K562 (cell line): ENCODE measurements around the gene ITPRIP. TPM values are rescaled to one million over a fixed set of nuclear protein-coding genes. Genes with fewer than 3 reads are reported as not detected.

ENCODE experiments used
- C11orf30 ChIP-seq: fragments of 450-650 bp; IDR thresholded peaks from 2 replicates; pipeline ENCODE4 v1.6.1; 2016; ENCODE audit warnings: low read depth, mild to moderate bottlenecking
- CBX2 ChIP-seq: fragments of 200-600 bp; sonication (generic); IDR thresholded peaks from one replicate; pipeline ENCODE4 v1.6.1; 2012; ENCODE audit warnings: mild to moderate bottlenecking, low read length, inconsistent platforms; ENCODE audit not compliant: insufficient read depth, poor library complexity, severe bottlenecking
- CC2D1A ChIP-seq: fragments of 450-650 bp; IDR thresholded peaks from 2 replicates; pipeline ENCODE4 v1.6.1; 2017; ENCODE audit warnings: mild to moderate bottlenecking
- CCAR2 ChIP-seq: fragments of 200-400 bp; formaldehyde crosslinking; IDR thresholded peaks from 2 replicates; pipeline ENCODE4 v1.6.1; 2017; ENCODE audit warnings: mild to moderate bottlenecking, low read depth, low read length
- CREB1 ChIP-seq, 2 experiments: sonication (generic) in 1 of 2; formaldehyde crosslinking in 1 of 2; IDR thresholded peaks; 2 replicates each; pipeline versions ENCODE4 v1.6.1 to v1.8.0; 2012 to 2022; ENCODE audit warnings: inconsistent platforms in 1 of 2, mild to moderate bottlenecking in 1 of 2, missing genetic modification reagents in 1 of 2, moderate library complexity in 1 of 2
- CSDE1 ChIP-seq, 2 experiments: fragments of 450-650 bp; IDR thresholded peaks; 2 replicates each; pipeline ENCODE4 v1.6.1; 2016; ENCODE audit warnings: mild to moderate bottlenecking in 1 of 2
- HMGXB4 ChIP-seq: sonication (generic); formaldehyde crosslinking; IDR thresholded peaks from 2 replicates; pipeline ENCODE4 v1.8.1; 2023; ENCODE audit warnings: mild to moderate bottlenecking, missing genetic modification reagents
- IRF1 ChIP-seq: sonication (generic); formaldehyde crosslinking; IDR thresholded peaks from 2 replicates; pipeline ENCODE4 v1.8.0; 2022; ENCODE audit warnings: missing genetic modification reagents, mild to moderate bottlenecking, borderline replicate concordance
- KDM1A ChIP-seq, 2 experiments: fragments of 450-650 bp; IDR thresholded peaks; 2 replicates each; pipeline ENCODE4 v1.6.1; 2016; ENCODE audit warnings: mild to moderate bottlenecking in 2 of 2
- KDM2B ChIP-seq: fragments of 250-450 bp; sonication (Bioruptor Pico); IDR thresholded peaks from 2 replicates; pipeline ENCODE4 v1.8.0; 2021; ENCODE audit warnings: mild to moderate bottlenecking, moderate library complexity
- MAX ChIP-seq: sonication (generic); formaldehyde crosslinking; IDR thresholded peaks from 2 replicates; pipeline ENCODE4 v1.9.0; 2022; ENCODE audit warnings: mild to moderate bottlenecking, missing genetic modification reagents
- MYNN ChIP-seq, 2 experiments: sonication (generic); formaldehyde crosslinking in 1 of 2; IDR thresholded peaks; 2 replicates each; pipeline versions ENCODE4 v1.5.0 to v1.6.1; 2016 to 2020; ENCODE audit warnings: antibody characterized with exemption in 1 of 2, missing genetic modification reagents in 1 of 2
- NR2C1 ChIP-seq, 2 experiments: fragments of 450-650 bp; IDR thresholded peaks; 2 replicates each; pipeline ENCODE4 v1.6.1; 2017; ENCODE audit warnings: mild to moderate bottlenecking in 2 of 2, antibody characterized with exemption in 1 of 2, inconsistent platforms in 1 of 2, missing compliant biosample characterization in 1 of 2, missing genetic modification characterization in 1 of 2
- PBX2 ChIP-seq, 2 experiments: IDR thresholded peaks in 1 of 2; conservative IDR thresholded peaks in 1 of 2; 2 replicates each; pipeline ENCODE4 v1.6.1; 2016; ENCODE audit warnings: low read depth in 2 of 2, mild to moderate bottlenecking in 1 of 2, missing compliant biosample characterization in 1 of 2, missing genetic modification characterization in 1 of 2, moderate library complexity in 1 of 2
- TAF9B ChIP-seq: fragments of 450-650 bp; IDR thresholded peaks from 2 replicates; pipeline ENCODE4 v1.6.1; 2018; ENCODE audit warnings: mild to moderate bottlenecking; ENCODE audit not compliant: partially characterized antibody
- TARDBP ChIP-seq: fragments of 450-650 bp; IDR thresholded peaks from 2 replicates; pipeline ENCODE4 v1.6.1; 2016
- ZNF354B ChIP-seq: fragments of 250-450 bp; sonication (Bioruptor Pico); IDR thresholded peaks from 2 replicates; pipeline ENCODE4 v1.4.0; 2020
- ZNF518B ChIP-seq: fragments of 250-450 bp; sonication (Bioruptor Pico); IDR thresholded peaks from 2 replicates; pipeline ENCODE4 v1.5.0; 2021; ENCODE audit warnings: mild to moderate bottlenecking, moderate library complexity
- polyA plus RNA-seq, 8 experiments: library from polyadenylated mRNA; depleted of rRNA in 4 of 8; stranded (reverse) in 5 of 8; unstranded in 3 of 8; fragments of >200 nt; fragmentation: Nextera tagmentation in 2 of 8; fragmentation: Illumina TruSeq in 1 of 8; extraction: Ambion mirVana in 2 of 8; extraction: Trizol in 1 of 8; gene quantifications; 2 replicates each; pipeline versions ENCODE4 v1.2.1 to v1.2.3, GENCODE V29; 2011 to 2014; ENCODE audit warnings: inconsistent platforms in 1 of 8, missing spikeins in 1 of 8
- total RNA-seq, 7 experiments: library from RNA; depleted of rRNA in 6 of 7; stranded (reverse); fragments of >200 nt in 6 of 7; fragmentation: Illumina TruSeq in 2 of 7; extraction: Trizol in 2 of 7; gene quantifications; 2 replicates each; pipeline versions ENCODE4 v1.2.1 to v1.2.3, GENCODE V29; 2011 to 2021; ENCODE audit warnings: low replicate concordance in 1 of 7

The ITPRIP gene
- total and polyA plus RNA-seq, 9 of the 15 experiments (the other 6 are each of a cell fraction or from before 2014, with no cell fraction given), result 4.4 to 28.5 (median 10.9) TPM

- TF ChIP-seq IRF1 (CRISPR knock-in tag), result no peak
- TF ChIP-seq CREB1 (IDR thresholded peaks at IDR 0.05), result no peak
- TF ChIP-seq CREB1 (CRISPR knock-in tag; IDR thresholded peaks at IDR 0.05), result no peak
- TF ChIP-seq MAX (CRISPR knock-in tag), result no peak
- no peak for TF ChIP-seq CCAR2
- no peak for TF ChIP-seq KDM2B
- TF ChIP-seq ZNF518B (CRISPR knock-in tag), result no peak
- TF ChIP-seq NR2C1 (IDR thresholded peaks at IDR 0.05), result no peak
- no peak for TF ChIP-seq NR2C1 (tag; IDR thresholded peaks at IDR 0.05)
- no peak for TF ChIP-seq KDM1A (IDR thresholded peaks at IDR 0.05)
- TF ChIP-seq MYNN (IDR thresholded peaks at IDR 0.05), result no peak
- TF ChIP-seq MYNN (CRISPR knock-in tag; IDR thresholded peaks at IDR 0.05), result no peak
- no peak for TF ChIP-seq C11orf30
- no peak for TF ChIP-seq ZNF354B
- peak; percentile 67 for TF ChIP-seq HMGXB4 (CRISPR knock-in tag)
- no peak for TF ChIP-seq CC2D1A
- no peak for TF ChIP-seq TARDBP
- no peak for TF ChIP-seq CSDE1 (IDR thresholded peaks at IDR 0.05)
- no peak for TF ChIP-seq CBX2
- no peak for TF ChIP-seq PBX2 (CRISPR knock-in tag; IDR thresholded peaks at IDR 0.05; ENCODE audit: low read depth)
- TF ChIP-seq PBX2 (tag; conservative IDR thresholded peaks at IDR 0.05; ENCODE audit: low read depth), result no peak
- TF ChIP-seq TAF9B, result peak; percentile 61
Measured at GRCh38 chr10:104337985-104338735, at the start of gene ITPRIP (continued).
